ENCODE data around the gene PIGN.

The PIGN gene

GRCh38 chr18:62102221-62102620 is 84.6 kb downstream of the PIGN start:
- DNase-seq: no peak

GRCh38 chr18:62101321-62101721 is 85.5 kb downstream of the PIGN start:
- no peak for DNase-seq

- DNase-seq: no peak
These were observed 87.9 kb downstream of the PIGN start for GRCh38 chr18:62098960-62099359.

GRCh38 chr18:62097698-62098097 is 89.2 kb downstream of the PIGN start:
- no peak for DNase-seq

GRCh38 chr18:62091487-62092120 is 95.3 kb downstream of the PIGN start:
- DNase-seq: no peak

- no peak for DNase-seq
These were observed 97.7 kb downstream of the PIGN start for GRCh38 chr18:62089174-62089573.

- DNase-seq: no peak
These were observed 98.7 kb downstream of the PIGN start for GRCh38 chr18:62088156-62088555.

GRCh38 chr18:62085756-62086155 is 101.1 kb downstream of the PIGN start:
- DNase-seq: no peak

GRCh38 chr18:62081761-62082294 is 105.0 kb downstream of the PIGN start:
- DNase-seq: no peak

- DNase-seq: no peak
These were observed 105.6 kb downstream of the PIGN start for GRCh38 chr18:62081248-62081647.

GRCh38 chr18:62080172-62080900 is 106.5 kb downstream of the PIGN start:
- no peak for DNase-seq

GRCh38 chr18:62073461-62074281 is 113.2 kb downstream of the PIGN start:
- no peak for DNase-seq

GRCh38 chr18:62072370-62072769 is 114.5 kb downstream of the PIGN start:
- no peak for DNase-seq

GRCh38 chr18:62071071-62071470 is 115.8 kb downstream of the PIGN start:
- no peak for DNase-seq

GRCh38 chr18:62070302-62070701 is 116.6 kb downstream of the PIGN start:
- no peak for DNase-seq

- no peak for DNase-seq
These were observed 117.3 kb downstream of the PIGN start for GRCh38 chr18:62069556-62069955.

- DNase-seq: no peak
These were observed 120.6 kb downstream of the PIGN start for GRCh38 chr18:62066102-62066818.

GRCh38 chr18:62064361-62064760 is 122.5 kb downstream of the PIGN start:
- no peak for DNase-seq

GRCh38 chr18:62061821-62062478 is 124.9 kb downstream of the PIGN start:
- DNase-seq: no peak

GRCh38 chr18:62060820-62061219 is 126.0 kb downstream of the PIGN start:
- DNase-seq: no peak

- no peak for DNase-seq
These were observed 131.8 kb downstream of the PIGN start for GRCh38 chr18:62054929-62055498.

GRCh38 chr18:62048279-62048678 is 138.6 kb downstream of the PIGN start:
- no peak for DNase-seq
